Upper lobe of left lung (tissue), 4 donors: ENCODE data around the gene OCEL1.

Experiments used
- POLR2A ChIP-seq, 4 donors: fragments of 450-650 bp; IDR thresholded peaks; one replicate each; pipeline ENCODE4 v1.5.1; 2016 to 2017; ENCODE audit warnings: antibody characterized with exemption in 4 of 4, mild to moderate bottlenecking in 2 of 4
- TF ChIP-seq, protein P1 (sequence below), 6 experiments: fragments of 450-650 bp in 4 of 6; fragments of 200-600 bp in 2 of 6; sonication (generic) in 2 of 6; IDR thresholded peaks; one replicate each; pipeline ENCODE4 v1.5.1; 2016 to 2019; ENCODE audit warnings: antibody characterized with exemption in 6 of 6

GRCh38 chr19:17268754-17269153 lies 42.7 kb downstream of the OCEL1 start:
- TF ChIP-seq POLR2A (IDR thresholded peaks at IDR 0.05) = no peak
- TF ChIP-seq, protein P1, sequence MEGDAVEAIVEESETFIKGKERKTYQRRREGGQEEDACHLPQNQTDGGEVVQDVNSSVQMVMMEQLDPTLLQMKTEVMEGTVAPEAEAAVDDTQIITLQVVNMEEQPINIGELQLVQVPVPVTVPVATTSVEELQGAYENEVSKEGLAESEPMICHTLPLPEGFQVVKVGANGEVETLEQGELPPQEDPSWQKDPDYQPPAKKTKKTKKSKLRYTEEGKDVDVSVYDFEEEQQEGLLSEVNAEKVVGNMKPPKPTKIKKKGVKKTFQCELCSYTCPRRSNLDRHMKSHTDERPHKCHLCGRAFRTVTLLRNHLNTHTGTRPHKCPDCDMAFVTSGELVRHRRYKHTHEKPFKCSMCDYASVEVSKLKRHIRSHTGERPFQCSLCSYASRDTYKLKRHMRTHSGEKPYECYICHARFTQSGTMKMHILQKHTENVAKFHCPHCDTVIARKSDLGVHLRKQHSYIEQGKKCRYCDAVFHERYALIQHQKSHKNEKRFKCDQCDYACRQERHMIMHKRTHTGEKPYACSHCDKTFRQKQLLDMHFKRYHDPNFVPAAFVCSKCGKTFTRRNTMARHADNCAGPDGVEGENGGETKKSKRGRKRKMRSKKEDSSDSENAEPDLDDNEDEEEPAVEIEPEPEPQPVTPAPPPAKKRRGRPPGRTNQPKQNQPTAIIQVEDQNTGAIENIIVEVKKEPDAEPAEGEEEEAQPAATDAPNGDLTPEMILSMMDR (IDR thresholded peaks at IDR 0.05) = no peak
